GM12865 (cell line): ENCODE results near the gene FOXP2.
"Not testable (repeated sequence)": the region's sequence is repeated elsewhere in the genome, so short reads cannot be mapped to it uniquely, and the experiment has no call there.

Experiments used
- DNase-seq: peaks from one replicate; pipeline ENCODE4 v3.0.0; 2010; ENCODE audit warnings: low read depth
- H3K4me3 ChIP-seq: 2 replicates; pipeline ENCODE4 v1.5.1; 2011; ENCODE audit warnings: mild to moderate bottlenecking, low read depth, low read length, control low read depth
- CTCF ChIP-seq: IDR thresholded peaks from 2 replicates; pipeline ENCODE4 v1.5.1; 2011; ENCODE audit warnings: low read length, control low read depth, low read depth, inconsistent platforms; ENCODE audit not compliant: insufficient read depth; ENCODE audit errors: missing control alignments

The FOXP2 gene

GRCh38 chr7:114488696-114489095 lies 74.1 kb downstream of the FOXP2 start:
- no peak for TF ChIP-seq CTCF
- H3K4me3 ChIP-seq, result no peak overlapping the region
- no peak for DNase-seq

GRCh38 chr7:114497491-114497890 lies 82.9 kb downstream of the FOXP2 start:
- DNase-seq, H3K4me3 ChIP-seq: not testable (repeated sequence)

GRCh38 chr7:114502454-114503254 lies 88.0 kb downstream of the FOXP2 start:
- DNase-seq, result no peak
- TF ChIP-seq CTCF, result no peak
- no peak overlapping the region for H3K4me3 ChIP-seq

- H3K4me3 ChIP-seq, result no peak overlapping the region
- DNase-seq, result no peak
- TF ChIP-seq CTCF, result no peak
Observed at GRCh38 chr7:114504586-114504985, 90.0 kb downstream of the FOXP2 start.

- no peak overlapping the region for H3K4me3 ChIP-seq
- no peak for TF ChIP-seq CTCF
- DNase-seq, result no peak
Observed at GRCh38 chr7:114507381-114507780, 92.8 kb downstream of the FOXP2 start.

GRCh38 chr7:114508086-114508485 lies 93.5 kb downstream of the FOXP2 start:
- no peak for DNase-seq
- no peak for TF ChIP-seq CTCF
- H3K4me3 ChIP-seq, result no peak overlapping the region

- DNase-seq, H3K4me3 ChIP-seq: not testable (repeated sequence)
Observed at GRCh38 chr7:114510824-114511223, 96.2 kb downstream of the FOXP2 start.

GRCh38 chr7:114519240-114519639 lies 104.6 kb downstream of the FOXP2 start:
- H3K4me3 ChIP-seq, result no peak overlapping the region
- no peak for DNase-seq
- no peak for TF ChIP-seq CTCF
